Lower leg skin (tissue), 3 donors: ENCODE results near the gene BTG4.

ENCODE experiments used
- CTCF ChIP-seq, 3 donors: fragments of 450-650 bp; IDR thresholded peaks; one replicate each; pipeline ENCODE4 v1.5.1; 2016; ENCODE audit warnings: antibody characterized with exemption in 3 of 3, mild to moderate bottlenecking in 3 of 3, moderate library complexity in 2 of 3
- POLR2A ChIP-seq, 2 donors: fragments of 450-650 bp; IDR thresholded peaks; one replicate each; pipeline ENCODE4 v1.6.1; 2016 to 2017; ENCODE audit warnings: antibody characterized with exemption in 2 of 2, mild to moderate bottlenecking in 1 of 2, moderate library complexity in 1 of 2

- no peak for TF ChIP-seq CTCF (IDR thresholded peaks at IDR 0.05)
- no peak for TF ChIP-seq POLR2A (IDR thresholded peaks at IDR 0.05)
Observed at GRCh38 chr11:111515591-111515990, 3.4 kb upstream of the BTG4 start.
